PC-9 (cell line): Measurements from ENCODE around the gene LYRM7. TPM values are rescaled to one million over a fixed set of nuclear protein-coding genes. Genes with fewer than 3 reads are reported as not detected.

ENCODE experiments used
- BruUV-seq: library from RNA; stranded (reverse); fragments of 400-500 nt; replicated peaks from 2 replicates; lab custom pipeline; 2021; lab: Mats Ljungman, UMichigan
- CTCF ChIA-PET: fragments of 300-600 bp; sonication (Branson Sonifier 250); formaldehyde crosslinking; loops from one replicate; lab custom pipeline; 2022; ENCODE audit warnings: antibody characterized with exemption; lab: Charles Lee
- POLR2A ChIA-PET: fragments of 300-600 bp; sonication (Branson Sonifier 250); formaldehyde crosslinking; loops from one replicate; lab custom pipeline; 2022; ENCODE audit warnings: antibody characterized with exemption; ENCODE audit not compliant: unreplicated experiment; lab: Charles Lee
- DNase-seq, 2 experiments: peaks; one replicate each; pipeline versions ENCODE4 v3.0.0 to v3.0.0-alpha.2; 2015 to 2022; ENCODE audit warnings: mixed read lengths in 1 of 2
- H2AFZ ChIP-seq: fragments of 200-600 bp; sonication (generic); 2 replicates; pipeline ENCODE4 v1.8.1; 2017; ENCODE audit warnings: antibody characterized with exemption
- H3F3A ChIP-seq: fragments of 200-600 bp; sonication (generic); 2 replicates; pipeline ENCODE4 v1.8.1; 2017; ENCODE audit warnings: antibody characterized with exemption, mild to moderate bottlenecking, low read depth; ENCODE audit not compliant: insufficient read depth
- H3K27ac ChIP-seq: fragments of 200-600 bp; sonication (generic); 2 replicates; pipeline ENCODE4 v1.6.1; 2016; ENCODE audit warnings: mixed run types
- H3K27me3 ChIP-seq: fragments of 200-600 bp; sonication (generic); 2 replicates; pipeline ENCODE4 v1.6.1; 2016; ENCODE audit warnings: low read depth, mixed run types; ENCODE audit not compliant: insufficient read depth
- H3K36me3 ChIP-seq: fragments of 200-600 bp; sonication (generic); 2 replicates; pipeline ENCODE4 v1.6.1; 2016; ENCODE audit warnings: low read depth, mixed run types
- H3K4me1 ChIP-seq: fragments of 200-600 bp; sonication (generic); replicated peaks from 2 replicates; pipeline ENCODE4 v1.6.1; 2016; ENCODE audit warnings: mixed run types; ENCODE audit not compliant: insufficient read depth
- H3K4me2 ChIP-seq: fragments of 200-600 bp; sonication (generic); 2 replicates; pipeline ENCODE4 v1.6.1; 2017; ENCODE audit warnings: mixed run types
- H3K4me3 ChIP-seq: fragments of 200-600 bp; sonication (generic); 2 replicates; pipeline ENCODE4 v1.6.1; 2016; ENCODE audit warnings: mixed run types
- H3K79me2 ChIP-seq: fragments of 200-600 bp; sonication (generic); 2 replicates; pipeline ENCODE4 v1.6.1; 2017; ENCODE audit warnings: low read depth, mixed run types
- H3K9me2 ChIP-seq: fragments of 200-600 bp; sonication (generic); 2 replicates; pipeline ENCODE4 v1.8.1; 2017; ENCODE audit warnings: mild to moderate bottlenecking; ENCODE audit not compliant: insufficient read depth
- H3K9me3 ChIP-seq: fragments of 200-600 bp; sonication (generic); 2 replicates; pipeline ENCODE4 v1.8.1; 2016; ENCODE audit warnings: low read depth; ENCODE audit not compliant: insufficient read depth
- H4K20me1 ChIP-seq: fragments of 200-600 bp; sonication (generic); 2 replicates; pipeline ENCODE4 v1.8.1; 2017; ENCODE audit not compliant: insufficient read depth
- EZH2 ChIP-seq: fragments of 200-600 bp; sonication (generic); IDR thresholded peaks from 2 replicates; pipeline ENCODE4 v1.8.0; 2017; ENCODE audit warnings: antibody characterized with exemption, low read depth
- intact Hi-C: fragments of 100-400 bp; cut with micrococcal nuclease; formaldehyde crosslinking; loops from one replicate; pipeline ENCODE4 v1.10.0; 2022; ENCODE audit not compliant: unreplicated experiment
- total RNA-seq: library from RNA; stranded (reverse); gene quantifications from 2 replicates; pipeline ENCODE4 v1.2.3, GENCODE V29; 2021
- TF ChIP-seq, protein P1 (sequence below): fragments of 200-600 bp; sonication (generic); conservative IDR thresholded peaks from 2 replicates; pipeline ENCODE4 v1.6.1; 2017; ENCODE audit warnings: mixed run types, antibody characterized with exemption, mild to moderate bottlenecking, moderate library complexity

The LYRM7 gene
- total RNA-seq, 1 experiment from 2014 or later: 9.5 TPM

DNA sequence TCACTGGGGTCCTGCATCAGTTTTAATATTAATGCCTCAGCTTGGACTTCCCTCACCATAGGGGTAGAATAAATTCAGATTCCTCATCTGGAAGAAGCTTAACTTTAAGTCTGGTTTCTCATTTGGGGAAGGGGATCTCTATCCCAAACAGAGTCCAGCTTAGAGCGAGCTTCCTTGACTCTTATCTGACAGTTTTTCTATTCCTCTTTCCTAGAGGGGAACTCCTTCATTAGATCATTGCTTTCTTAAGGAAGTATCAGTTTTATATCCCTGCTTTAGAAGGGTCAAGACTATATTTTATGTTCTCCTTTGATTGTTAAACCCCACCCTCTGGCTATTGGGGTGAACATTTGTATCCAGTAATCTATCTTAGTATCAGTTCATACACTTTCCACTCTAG lies 68.9 kb downstream of the LYRM7 start:
- Histone ChIP-seq H3K4me2 (no peak overlapping the region), H4K20me1 (no peaks in the 10 kb centered on the region), H3K36me3 (no peaks in the 10 kb centered on the region), H3K4me1 (peaks cover 16% of the 10 kb centered on the region), H3K9me3 (no peaks in the 10 kb centered on the region), H3K9me2 (no peaks in the 10 kb centered on the region), H3K79me2 (no peaks in the 10 kb centered on the region), H3K27ac (no peak overlapping the region), H3K27me3 (no peaks in the 10 kb centered on the region), H3K4me3 (no peak overlapping the region), H2AFZ (no peak overlapping the region), H3F3A (peaks cover 15% of the 10 kb centered on the region)
- TF ChIP-seq EZH2: no peak
- TF ChIP-seq, protein P1, sequence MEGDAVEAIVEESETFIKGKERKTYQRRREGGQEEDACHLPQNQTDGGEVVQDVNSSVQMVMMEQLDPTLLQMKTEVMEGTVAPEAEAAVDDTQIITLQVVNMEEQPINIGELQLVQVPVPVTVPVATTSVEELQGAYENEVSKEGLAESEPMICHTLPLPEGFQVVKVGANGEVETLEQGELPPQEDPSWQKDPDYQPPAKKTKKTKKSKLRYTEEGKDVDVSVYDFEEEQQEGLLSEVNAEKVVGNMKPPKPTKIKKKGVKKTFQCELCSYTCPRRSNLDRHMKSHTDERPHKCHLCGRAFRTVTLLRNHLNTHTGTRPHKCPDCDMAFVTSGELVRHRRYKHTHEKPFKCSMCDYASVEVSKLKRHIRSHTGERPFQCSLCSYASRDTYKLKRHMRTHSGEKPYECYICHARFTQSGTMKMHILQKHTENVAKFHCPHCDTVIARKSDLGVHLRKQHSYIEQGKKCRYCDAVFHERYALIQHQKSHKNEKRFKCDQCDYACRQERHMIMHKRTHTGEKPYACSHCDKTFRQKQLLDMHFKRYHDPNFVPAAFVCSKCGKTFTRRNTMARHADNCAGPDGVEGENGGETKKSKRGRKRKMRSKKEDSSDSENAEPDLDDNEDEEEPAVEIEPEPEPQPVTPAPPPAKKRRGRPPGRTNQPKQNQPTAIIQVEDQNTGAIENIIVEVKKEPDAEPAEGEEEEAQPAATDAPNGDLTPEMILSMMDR: no peak
- DNase-seq: no peak
- no TSS peak for BruUV-seq
- ChIA-PET POLR2A (no interaction called here), CTCF (interaction anchor here (0.5 kb wide), 1 partner anchor 18 kb away, joined by 3 read pairs; no protein-coding TSS in a partner anchor)
- intact Hi-C loops: no loop called here

DNA sequence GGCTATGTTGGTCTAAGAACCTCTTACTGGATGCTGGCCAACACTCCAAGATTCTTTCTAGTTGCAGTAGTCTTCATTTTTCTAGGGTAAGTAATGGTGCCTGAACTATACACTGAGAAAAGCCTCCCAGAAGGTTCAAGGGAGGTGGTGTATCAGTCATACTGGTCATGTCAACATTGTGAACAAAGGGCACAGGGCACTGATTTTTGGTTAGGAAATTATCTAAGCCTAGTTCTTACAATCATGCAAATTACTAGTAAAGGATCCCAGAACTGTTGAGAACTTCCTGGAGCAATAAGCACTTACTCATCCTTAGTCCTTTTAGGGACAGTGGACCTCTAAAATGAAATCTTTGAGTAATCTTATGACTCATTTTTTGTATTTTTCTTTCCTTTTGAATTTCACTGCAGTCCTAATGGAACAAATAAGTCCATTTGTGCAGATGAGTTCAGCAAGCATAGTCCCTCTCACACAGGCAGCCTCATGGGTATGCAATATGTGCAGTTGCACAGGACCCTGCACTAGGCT lies 72.0 kb downstream of the LYRM7 start:
- no peaks in the 10 kb centered on the region; the same call in 1 of the 2 replicates for H3K9me3 ChIP-seq
- peak; percentile 20 to 81 for DNase-seq
- no peaks in the 10 kb centered on the region for H3K36me3 ChIP-seq
- intact Hi-C loops: no loop called here
- H3K4me2 ChIP-seq: peak overlapping the region; percentile 41
- H4K20me1 ChIP-seq: no peaks in the 10 kb centered on the region
- H3K27ac ChIP-seq: peak overlapping the region; percentile 60
- H3F3A ChIP-seq: peaks cover 15% of the 10 kb centered on the region
- no peak overlapping the region for H2AFZ ChIP-seq
- CTCF ChIA-PET: no interaction called here
- H3K4me1 ChIP-seq: peaks cover 16% of the 10 kb centered on the region
- no peaks in the 10 kb centered on the region for H3K79me2 ChIP-seq
- POLR2A ChIA-PET: no interaction called here
- no TSS peak for BruUV-seq
- no peaks in the 10 kb centered on the region for H3K27me3 ChIP-seq
- no peak for TF ChIP-seq EZH2
- TF ChIP-seq, protein P1: no peak
- no peak overlapping the region for H3K4me3 ChIP-seq
- no peaks in the 10 kb centered on the region for H3K9me2 ChIP-seq

DNA sequence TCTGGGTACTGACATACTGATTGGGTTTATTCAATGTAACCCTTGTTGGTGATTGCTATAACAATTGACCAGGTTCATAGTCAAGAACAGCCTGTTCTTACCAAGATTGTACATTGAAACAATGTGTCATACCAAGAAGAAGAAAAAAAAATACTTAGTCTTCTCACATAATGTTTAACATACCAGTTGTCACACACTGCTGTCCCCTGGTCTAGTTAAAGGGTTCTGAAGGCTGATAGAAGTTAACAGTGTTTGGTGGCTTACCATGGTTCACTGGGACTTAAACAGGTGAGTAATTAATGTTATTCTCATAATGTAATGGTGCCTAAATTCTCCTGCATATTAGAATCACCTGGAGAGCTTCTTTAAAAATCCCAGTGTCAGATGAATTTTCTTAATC lies 74.6 kb downstream of the LYRM7 start:
- no peaks in the 10 kb centered on the region for H3K9me2 ChIP-seq
- peaks cover 15% of the 10 kb centered on the region for H3F3A ChIP-seq
- TF ChIP-seq EZH2: no peak
- TF ChIP-seq, protein P1: no peak
- intact Hi-C loops: no loop called here
- no peaks in the 10 kb centered on the region for H3K27me3 ChIP-seq
- no peak overlapping the region for H3K4me2 ChIP-seq
- H4K20me1 ChIP-seq: no peaks in the 10 kb centered on the region
- ChIA-PET POLR2A (no interaction called here), CTCF (no interaction called here)
- no peak overlapping the region for H3K27ac ChIP-seq
- H3K79me2 ChIP-seq: no peaks in the 10 kb centered on the region
- peaks cover 16% of the 10 kb centered on the region for H3K4me1 ChIP-seq
- no peak overlapping the region for H3K4me3 ChIP-seq
- BruUV-seq: no TSS peak
- no peak for DNase-seq
- H3K9me3 ChIP-seq: no peaks in the 10 kb centered on the region; the same call in 1 of the 2 replicates
- no peak overlapping the region for H2AFZ ChIP-seq
- no peaks in the 10 kb centered on the region for H3K36me3 ChIP-seq
